GM13977 (cell line): ENCODE data around the gene C10orf120.

Experiments used
- DNase-seq: peaks from one replicate; pipeline ENCODE4 v3.0.0; 2012; ENCODE audit warnings: low spot score
- CTCF ChIP-seq: IDR thresholded peaks from 2 replicates; pipeline ENCODE4 v1.5.1; 2012; ENCODE audit warnings: mild to moderate bottlenecking, control low read depth; ENCODE audit not compliant: insufficient read depth; ENCODE audit errors: extremely low read depth, missing control alignments
- in situ Hi-C: fragments of 300-500 bp; cut with MboI; formaldehyde crosslinking; loops from one replicate; pipeline ENCODE4 v1.12.0; 2022; ENCODE audit warnings: low sequenced_read_pairs, low pct_unique_long_range_greater_than_20kb, mixed read lengths, inconsistent platforms; ENCODE audit not compliant: unreplicated experiment

C10orf120 gene

GRCh38 chr10:122725006-122725405 is 25.4 kb upstream of the C10orf120 start:
- DNase-seq = no peak
- in situ Hi-C loops = no loop called here
- no peak for TF ChIP-seq CTCF

GRCh38 chr10:122721111-122721510 is 21.5 kb upstream of the C10orf120 start:
- no peak for DNase-seq
- no peak for TF ChIP-seq CTCF
- in situ Hi-C loops = no loop called here

GRCh38 chr10:122716025-122716424 is 16.4 kb upstream of the C10orf120 start:
- in situ Hi-C loops = no loop called here
- TF ChIP-seq CTCF = no peak
- DNase-seq = no peak

GRCh38 chr10:122715576-122715975 is 15.9 kb upstream of the C10orf120 start:
- no peak for TF ChIP-seq CTCF
- DNase-seq = no peak
- in situ Hi-C loops = no loop called here

- TF ChIP-seq CTCF = no peak
- in situ Hi-C loops = no loop called here
- DNase-seq = no peak
Observed at GRCh38 chr10:122713091-122713885, 13.6 kb upstream of the C10orf120 start.

- in situ Hi-C loops = no loop called here
- DNase-seq = no peak
- TF ChIP-seq CTCF = no peak
Observed at GRCh38 chr10:122710576-122710975, 10.9 kb upstream of the C10orf120 start.
